GM10266 (cell line): ENCODE results near the gene FAM174C.

ENCODE experiments used
- DNase-seq: peaks from one replicate; pipeline ENCODE4 v3.0.0; 2012; ENCODE audit errors: extremely low spot score
- CTCF ChIP-seq: IDR thresholded peaks from 2 replicates; pipeline ENCODE4 v1.5.1; 2012; ENCODE audit warnings: mild to moderate bottlenecking, low read depth; ENCODE audit not compliant: control insufficient read depth, insufficient read depth; ENCODE audit errors: missing control alignments

The FAM174C gene

DNA sequence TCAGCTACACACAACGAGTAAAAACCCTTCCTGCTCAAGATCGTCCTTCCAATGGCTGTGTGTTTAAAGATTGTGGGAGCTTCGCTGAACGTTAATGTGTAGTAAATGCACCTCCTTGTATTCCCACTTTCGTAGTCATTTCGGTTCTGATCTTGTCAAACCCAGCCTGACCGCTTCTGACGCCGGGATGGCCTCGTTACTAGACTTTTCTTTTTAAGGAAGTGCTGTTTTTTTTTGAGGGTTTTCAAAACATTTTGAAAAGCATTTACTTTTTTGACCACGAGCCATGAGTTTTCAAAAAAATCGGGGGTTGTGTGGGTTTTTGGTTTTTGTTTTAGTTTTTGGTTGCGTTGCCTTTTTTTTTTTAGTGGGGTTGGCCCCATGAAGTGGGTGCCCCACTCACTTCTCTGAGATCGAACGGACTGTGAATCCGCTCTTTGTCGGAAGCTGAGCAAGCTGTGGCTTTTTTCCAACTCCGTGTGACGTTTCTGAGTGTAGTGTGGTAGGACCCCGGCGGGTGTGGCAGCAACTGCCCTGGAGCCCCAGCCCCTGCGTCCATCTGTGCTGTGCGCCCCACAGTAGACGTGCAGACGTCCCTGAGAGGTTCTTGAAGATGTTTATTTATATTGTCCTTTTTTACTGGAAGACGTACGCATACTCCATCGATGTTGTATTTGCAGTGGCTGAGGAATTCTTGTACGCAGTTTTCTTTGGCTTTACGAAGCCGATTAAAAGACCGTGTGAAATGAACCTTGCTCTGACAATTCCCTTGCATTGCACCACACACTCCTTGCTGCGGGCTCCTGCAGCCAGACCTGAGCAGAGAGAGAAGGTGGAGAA lies 2.7 kb upstream of the FAM174C start:
- TF ChIP-seq CTCF, result no peak
- no peak for DNase-seq

DNA sequence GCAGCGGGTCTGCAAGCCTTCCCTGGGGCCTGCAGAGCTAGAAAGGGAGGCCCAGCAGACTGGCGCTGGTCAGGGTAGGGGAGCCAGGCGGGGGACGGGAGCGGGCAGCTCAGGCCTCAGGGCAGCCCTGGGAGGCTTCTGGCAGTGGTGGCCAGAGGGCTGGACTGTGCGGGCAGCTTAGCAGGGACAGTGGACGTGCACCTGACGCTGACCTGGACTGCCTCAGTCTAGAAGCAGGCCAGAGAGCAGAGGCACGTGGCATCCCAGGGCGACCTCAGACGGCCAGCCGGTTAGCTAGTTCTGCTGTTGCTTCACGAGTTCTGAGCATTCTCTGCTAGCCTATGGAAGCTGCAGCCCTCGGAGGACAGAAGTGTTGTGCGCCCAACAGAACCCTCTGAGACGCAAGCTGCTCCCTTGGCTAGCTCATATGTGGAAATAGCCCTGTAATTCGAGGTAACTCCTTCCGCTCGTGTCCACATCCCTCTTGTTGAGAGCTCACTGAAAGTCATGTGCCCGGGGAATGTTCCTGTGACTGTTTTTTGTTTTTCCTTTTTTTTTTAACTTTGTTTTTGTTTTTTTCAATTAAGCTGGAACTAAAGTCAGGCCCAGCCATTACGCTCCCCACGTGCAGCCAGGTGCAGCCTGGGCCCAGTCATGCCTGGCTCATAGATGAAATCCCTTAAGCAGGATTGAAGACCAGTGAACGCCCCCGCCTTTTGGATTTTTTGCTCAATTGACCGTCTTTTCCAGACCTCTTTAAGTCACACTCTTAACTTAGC lies 1.9 kb upstream of the FAM174C start:
- DNase-seq, result no peak
- TF ChIP-seq CTCF, result no peak

- DNase-seq, result no peak
- no peak for TF ChIP-seq CTCF
Observed at GRCh38 chr19:1274081-1274851, 1.1 kb upstream of the FAM174C start.

GRCh38 chr19:1274852-1275259 lies 474 bp upstream of the FAM174C start:
- no peak for TF ChIP-seq CTCF
- no peak for DNase-seq

DNA sequence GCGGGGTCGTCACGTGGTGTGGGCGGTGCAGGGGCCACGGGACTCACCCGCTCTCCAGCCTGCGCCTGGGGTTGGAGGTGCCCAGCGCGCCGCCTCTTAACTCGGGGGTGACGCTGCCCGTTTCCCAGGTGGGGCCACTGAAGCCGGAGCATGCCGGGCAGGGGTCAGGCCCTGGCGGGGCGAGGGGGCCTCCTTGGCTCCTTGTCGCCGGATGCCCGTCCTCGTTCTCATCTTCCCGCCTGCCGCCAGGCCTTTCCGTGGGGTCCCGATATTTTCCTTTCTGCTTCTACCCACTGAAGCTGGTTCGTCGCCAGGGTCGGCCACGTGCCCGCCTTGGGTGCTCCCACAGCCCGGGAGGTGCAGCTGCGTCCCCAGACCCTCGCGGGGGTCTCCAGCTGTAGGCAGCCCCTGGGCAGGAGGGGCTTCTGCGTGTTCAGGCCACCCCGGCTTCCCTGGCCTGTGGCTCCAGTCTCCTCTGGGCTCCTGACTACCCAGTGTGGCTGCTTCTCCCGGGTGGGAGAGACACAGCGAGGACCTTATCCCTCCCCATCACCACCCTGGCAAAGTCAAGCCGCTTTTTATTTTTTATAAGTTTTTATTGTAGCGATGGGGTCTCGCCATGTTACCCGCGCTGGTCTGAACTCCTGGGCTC lies 772 bp downstream of the FAM174C start:
- TF ChIP-seq CTCF, result no peak
- DNase-seq, result no peak

DNA sequence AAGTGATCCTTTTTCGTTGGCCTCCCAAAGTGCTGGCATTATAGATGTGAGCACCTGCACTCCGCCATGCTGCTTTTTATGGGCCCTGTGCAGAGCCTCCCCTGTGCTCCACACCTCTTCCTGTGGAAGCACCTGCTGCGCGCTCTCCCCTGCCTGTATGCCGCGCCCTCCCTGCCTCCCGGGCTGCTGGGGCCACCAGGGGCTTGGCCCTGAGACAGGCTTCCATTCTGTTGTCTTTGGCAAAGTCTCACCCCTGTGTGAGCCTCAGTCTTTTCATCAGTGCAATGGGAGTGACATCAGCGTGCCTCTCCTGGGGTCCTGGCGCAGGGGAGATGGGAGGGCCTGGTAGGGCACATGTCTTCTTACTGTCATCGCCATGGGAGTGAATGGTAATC lies 1.3 kb downstream of the FAM174C start:
- no peak for DNase-seq
- TF ChIP-seq CTCF, result no peak
